ENCODE measurements around the gene G6PC2. TPM values are rescaled to one million over a fixed set of nuclear protein-coding genes. Genes with fewer than 3 reads are reported as not detected.

The G6PC2 gene
- total RNA-seq, 1 donor from 2014 or later = not detected

DNA sequence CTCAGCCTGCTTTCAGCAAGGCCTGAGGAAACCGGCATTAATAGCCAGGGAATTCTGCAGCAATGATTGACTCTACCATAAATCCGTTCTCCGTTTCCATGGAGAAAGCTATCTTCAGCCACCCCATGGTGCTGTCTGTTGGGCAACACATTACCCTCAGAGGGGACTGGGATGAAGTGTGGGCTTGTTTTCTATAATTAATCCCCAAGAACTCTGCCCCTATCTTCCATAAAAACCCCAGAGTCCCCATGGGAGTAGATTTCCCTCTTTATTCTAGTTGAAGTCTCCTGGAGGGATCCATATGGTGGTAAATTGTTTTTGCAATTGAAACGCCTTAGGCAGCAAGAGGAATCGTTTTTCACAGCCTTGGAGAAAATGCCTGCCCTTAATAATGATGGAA is 9.2 kb downstream of the G6PC2 start:
- Histone ChIP-seq H3K27ac (ENCODE audit: low read depth, low read length) (no peak overlapping the region), H2AFZ (ENCODE audit: low read depth, low read length) (no peak overlapping the region), H3K27me3 (ENCODE audit: insufficient read depth, low read length) (peaks cover 5% of the 10 kb centered on the region), H3K9me3 (ENCODE audit: insufficient read depth, low read depth, low read length) (no peaks in the 10 kb centered on the region), H3K79me2 (ENCODE audit: insufficient read depth, low read length) (no peaks in the 10 kb centered on the region), H3K9ac (ENCODE audit: low read length) (no peak overlapping the region), H3K36me3 (ENCODE audit: insufficient read depth, low read length) (no peaks in the 10 kb centered on the region), H3K4me1 (ENCODE audit: insufficient read depth, low read length) (no peaks in the 10 kb centered on the region), H4K20me1 (ENCODE audit: insufficient read depth, low read length) (no peaks in the 10 kb centered on the region), H3K4me2 (ENCODE audit: low read length) (no peak overlapping the region), H3K4me3 (ENCODE audit: insufficient read depth, low read depth, low read length) (no peak overlapping the region)
- H3K4me3 Mint-ChIP-seq (ENCODE audit: unreplicated experiment) = no peak overlapping the region
- TF ChIP-seq, protein P1, sequence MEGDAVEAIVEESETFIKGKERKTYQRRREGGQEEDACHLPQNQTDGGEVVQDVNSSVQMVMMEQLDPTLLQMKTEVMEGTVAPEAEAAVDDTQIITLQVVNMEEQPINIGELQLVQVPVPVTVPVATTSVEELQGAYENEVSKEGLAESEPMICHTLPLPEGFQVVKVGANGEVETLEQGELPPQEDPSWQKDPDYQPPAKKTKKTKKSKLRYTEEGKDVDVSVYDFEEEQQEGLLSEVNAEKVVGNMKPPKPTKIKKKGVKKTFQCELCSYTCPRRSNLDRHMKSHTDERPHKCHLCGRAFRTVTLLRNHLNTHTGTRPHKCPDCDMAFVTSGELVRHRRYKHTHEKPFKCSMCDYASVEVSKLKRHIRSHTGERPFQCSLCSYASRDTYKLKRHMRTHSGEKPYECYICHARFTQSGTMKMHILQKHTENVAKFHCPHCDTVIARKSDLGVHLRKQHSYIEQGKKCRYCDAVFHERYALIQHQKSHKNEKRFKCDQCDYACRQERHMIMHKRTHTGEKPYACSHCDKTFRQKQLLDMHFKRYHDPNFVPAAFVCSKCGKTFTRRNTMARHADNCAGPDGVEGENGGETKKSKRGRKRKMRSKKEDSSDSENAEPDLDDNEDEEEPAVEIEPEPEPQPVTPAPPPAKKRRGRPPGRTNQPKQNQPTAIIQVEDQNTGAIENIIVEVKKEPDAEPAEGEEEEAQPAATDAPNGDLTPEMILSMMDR (IDR thresholded peaks at IDR 0.05; ENCODE audit: insufficient read depth, low read depth, low read length) = no peak
- TF ChIP-seq EZH2 (IDR thresholded peaks at IDR 0.05; ENCODE audit: insufficient read depth, low read length) = no peak
- H3K9me3 Mint-ChIP-seq (ENCODE audit: unreplicated experiment) = no peaks in the 10 kb centered on the region
- H3K36me3 Mint-ChIP-seq (ENCODE audit: low read depth, unreplicated experiment) = no peaks in the 10 kb centered on the region
- H3K27me3 Mint-ChIP-seq (ENCODE audit: low read depth, unreplicated experiment) = peaks cover 11% of the 10 kb centered on the region
- H3K27ac Mint-ChIP-seq (ENCODE audit: unreplicated experiment) = no peak overlapping the region
- DNase-seq (ENCODE audit: low read depth) (no peak), FAIRE-seq (no peak)
- no peaks in the 10 kb centered on the region for H3K4me1 Mint-ChIP-seq (ENCODE audit: low read depth, unreplicated experiment)

DNA sequence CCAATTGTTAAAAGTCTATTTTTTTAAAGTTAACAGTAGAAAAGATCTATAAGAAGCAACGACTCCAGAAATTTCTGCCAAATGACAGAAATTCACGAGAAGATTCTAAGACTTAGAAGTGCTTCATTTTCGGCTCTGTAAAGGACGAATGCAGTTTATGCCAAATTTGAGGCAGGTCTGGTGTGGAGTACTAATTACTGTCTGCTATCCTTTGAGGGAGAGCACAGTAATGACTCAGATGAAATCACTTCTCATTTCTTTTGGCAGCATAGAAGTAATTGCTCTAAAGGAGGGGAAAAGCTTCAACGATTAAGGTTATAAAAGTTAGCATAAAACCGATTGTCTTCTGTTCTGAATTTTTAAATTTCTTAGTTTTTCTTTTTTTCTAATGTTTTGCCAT is 11.4 kb downstream of the G6PC2 start:
- peak overlapping the region; percentile 88 for H2AFZ ChIP-seq (ENCODE audit: low read depth, low read length)
- no peaks in the 10 kb centered on the region for H3K79me2 ChIP-seq (ENCODE audit: insufficient read depth, low read length)
- H3K36me3 Mint-ChIP-seq (ENCODE audit: low read depth, unreplicated experiment) = no peaks in the 10 kb centered on the region
- H3K27me3 Mint-ChIP-seq (ENCODE audit: low read depth, unreplicated experiment) = peaks cover 11% of the 10 kb centered on the region
- H3K4me2 ChIP-seq (ENCODE audit: low read length) = peak overlapping the region; percentile 92
- H3K9me3 ChIP-seq (ENCODE audit: insufficient read depth, low read depth, low read length) = no peaks in the 10 kb centered on the region
- TF ChIP-seq, protein P1 (IDR thresholded peaks at IDR 0.05; ENCODE audit: insufficient read depth, low read depth, low read length) = no peak
- TF ChIP-seq EZH2 (IDR thresholded peaks at IDR 0.05; ENCODE audit: insufficient read depth, low read length) = no peak
- DNase-seq (ENCODE audit: low read depth) (peak; percentile 20), FAIRE-seq (no peak)
- peaks cover 5% of the 10 kb centered on the region for H3K27me3 ChIP-seq (ENCODE audit: insufficient read depth, low read length)
- H3K4me1 Mint-ChIP-seq (ENCODE audit: low read depth, unreplicated experiment) = no peaks in the 10 kb centered on the region
- H3K9me3 Mint-ChIP-seq (ENCODE audit: unreplicated experiment) = peaks cover 5% of the 10 kb centered on the region
- no peaks in the 10 kb centered on the region for H3K36me3 ChIP-seq (ENCODE audit: insufficient read depth, low read length)
- H3K27ac Mint-ChIP-seq (ENCODE audit: unreplicated experiment) = no peak overlapping the region
- no peaks in the 10 kb centered on the region for H3K4me1 ChIP-seq (ENCODE audit: insufficient read depth, low read length)
- H4K20me1 ChIP-seq (ENCODE audit: insufficient read depth, low read length) = no peaks in the 10 kb centered on the region
- no peak overlapping the region for H3K27ac ChIP-seq (ENCODE audit: low read depth, low read length)
- peak overlapping the region; percentile 19 for H3K9ac ChIP-seq (ENCODE audit: low read length)
- no peak overlapping the region for H3K4me3 Mint-ChIP-seq (ENCODE audit: unreplicated experiment)
- H3K4me3 ChIP-seq (ENCODE audit: insufficient read depth, low read depth, low read length) = peak overlapping the region; percentile 60

DNA sequence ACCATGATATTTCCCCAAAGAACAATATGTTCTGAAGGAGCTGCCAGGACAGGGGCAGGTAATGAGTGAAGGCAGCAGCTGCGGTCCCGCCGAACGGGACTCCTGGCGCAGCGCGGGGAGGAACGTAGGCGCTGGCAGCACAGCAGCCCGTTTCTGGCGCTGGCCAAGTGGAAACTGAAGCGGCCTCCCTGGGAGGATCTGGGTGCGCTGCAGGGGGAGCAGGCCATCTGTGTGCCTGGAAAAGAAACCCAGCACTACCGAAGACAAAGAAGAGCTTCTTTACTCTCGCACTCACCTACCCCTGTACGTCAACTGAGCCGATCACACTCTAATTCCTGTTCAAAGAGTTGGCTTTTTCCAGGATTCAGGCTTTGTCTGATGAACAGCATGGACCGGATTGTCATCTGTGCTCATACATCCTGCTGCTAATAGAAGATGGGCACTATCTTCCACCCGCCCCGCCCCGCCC is 11.8 kb downstream of the G6PC2 start:
- Histone ChIP-seq H3K79me2 (ENCODE audit: insufficient read depth, low read length) (no peaks in the 10 kb centered on the region), H2AFZ (ENCODE audit: low read depth, low read length) (peak overlapping the region; percentile 88), H3K4me1 (ENCODE audit: insufficient read depth, low read length) (no peaks in the 10 kb centered on the region), H4K20me1 (ENCODE audit: insufficient read depth, low read length) (no peaks in the 10 kb centered on the region), H3K36me3 (ENCODE audit: insufficient read depth, low read length) (no peaks in the 10 kb centered on the region), H3K27me3 (ENCODE audit: insufficient read depth, low read length) (peaks cover 5% of the 10 kb centered on the region), H3K4me3 (ENCODE audit: insufficient read depth, low read depth, low read length) (peak overlapping the region; percentile 60), H3K27ac (ENCODE audit: low read depth, low read length) (no peak overlapping the region), H3K9ac (ENCODE audit: low read length) (peak overlapping the region; percentile 19), H3K9me3 (ENCODE audit: insufficient read depth, low read depth, low read length) (no peaks in the 10 kb centered on the region), H3K4me2 (ENCODE audit: low read length) (peak overlapping the region; percentile 92)
- DNase-seq (ENCODE audit: low read depth) (peak; percentile 23), FAIRE-seq (no peak)
- no peaks in the 10 kb centered on the region for H3K4me1 Mint-ChIP-seq (ENCODE audit: low read depth, unreplicated experiment)
- no peaks in the 10 kb centered on the region for H3K36me3 Mint-ChIP-seq (ENCODE audit: low read depth, unreplicated experiment)
- H3K27me3 Mint-ChIP-seq (ENCODE audit: low read depth, unreplicated experiment) = peaks cover 11% of the 10 kb centered on the region
- H3K27ac Mint-ChIP-seq (ENCODE audit: unreplicated experiment) = no peak overlapping the region
- H3K4me3 Mint-ChIP-seq (ENCODE audit: unreplicated experiment) = no peak overlapping the region
- peaks cover 5% of the 10 kb centered on the region for H3K9me3 Mint-ChIP-seq (ENCODE audit: unreplicated experiment)
- TF ChIP-seq, protein P1 (IDR thresholded peaks at IDR 0.05; ENCODE audit: insufficient read depth, low read depth, low read length) = no peak
- peak; percentile 28 for TF ChIP-seq EZH2 (IDR thresholded peaks at IDR 0.05; ENCODE audit: insufficient read depth, low read length)

Data from astrocyte (in vitro differentiated cells and primary cell).